HepG2 (cell line): Measurements from ENCODE around the gene VPS11. TPM values are rescaled to one million over a fixed set of nuclear protein-coding genes. Genes with fewer than 3 reads are reported as not detected.

Source experiments
- AHR ChIP-seq: IDR thresholded peaks from 2 replicates; pipeline ENCODE4 v1.6.1; 2018; ENCODE audit warnings: missing genetic modification reagents, missing compliant biosample characterization
- CAMTA2 ChIP-seq: sonication (generic); formaldehyde crosslinking; IDR thresholded peaks from 2 replicates; pipeline ENCODE4 v1.4.0; 2020; ENCODE audit warnings: mild to moderate bottlenecking, missing genetic modification reagents, borderline replicate concordance
- FOXP1 ChIP-seq, 2 experiments: fragments of 450-650 bp in 1 of 2; IDR thresholded peaks; 2 replicates each; pipeline ENCODE4 v1.6.1; 2017 to 2018; ENCODE audit warnings: antibody characterized with exemption in 1 of 2
- HDAC2 ChIP-seq: sonication (generic); formaldehyde crosslinking; IDR thresholded peaks from 2 replicates; pipeline ENCODE4 v1.4.0; 2020; ENCODE audit warnings: missing genetic modification reagents
- MBD4 ChIP-seq: IDR thresholded peaks from 2 replicates; pipeline ENCODE4 v1.6.1; 2012; ENCODE audit warnings: low read length, inconsistent platforms, borderline replicate concordance
- MED1 ChIP-seq: sonication (generic); formaldehyde crosslinking; IDR thresholded peaks from 2 replicates; pipeline ENCODE4 v1.4.0; 2020; ENCODE audit warnings: missing genetic modification reagents
- NFE2 ChIP-seq: sonication (generic); formaldehyde crosslinking; IDR thresholded peaks from 2 replicates; pipeline ENCODE4 v1.4.0; 2020; ENCODE audit warnings: missing genetic modification reagents
- SALL2 ChIP-seq: sonication (generic); formaldehyde crosslinking; IDR thresholded peaks from 2 replicates; pipeline ENCODE4 v1.8.1; 2023; ENCODE audit warnings: mild to moderate bottlenecking, missing genetic modification reagents, inconsistent platforms
- ZNF124 ChIP-seq: sonication (generic); formaldehyde crosslinking; IDR thresholded peaks from 2 replicates; pipeline ENCODE4 v1.4.0; 2020; ENCODE audit warnings: missing genetic modification reagents
- ZNF143 ChIP-seq: sonication (generic); formaldehyde crosslinking; IDR thresholded peaks from 2 replicates; pipeline ENCODE4 v1.4.0; 2020; ENCODE audit warnings: missing genetic modification reagents
- ZNF24 ChIP-seq: fragments of 450-650 bp; IDR thresholded peaks from 2 replicates; pipeline ENCODE4 v1.6.1; 2017; ENCODE audit warnings: antibody characterized with exemption, mild to moderate bottlenecking
- ZNF292 ChIP-seq: sonication (generic); formaldehyde crosslinking; IDR thresholded peaks from 2 replicates; pipeline ENCODE4 v1.8.1; 2022; ENCODE audit warnings: mild to moderate bottlenecking, low read depth, missing genetic modification reagents, borderline replicate concordance
- ZNF329 ChIP-seq: sonication (generic); formaldehyde crosslinking; IDR thresholded peaks from 2 replicates; pipeline ENCODE4 v1.9.0; 2021; ENCODE audit warnings: low read depth, mild to moderate bottlenecking, missing genetic modification reagents
- ZNF484 ChIP-seq: sonication (generic); formaldehyde crosslinking; IDR thresholded peaks from 2 replicates; pipeline ENCODE4 v1.5.1; 2020; ENCODE audit warnings: mild to moderate bottlenecking, low read depth, missing genetic modification reagents, borderline replicate concordance
- ZNF749 ChIP-seq: sonication (generic); formaldehyde crosslinking; IDR thresholded peaks from 2 replicates; pipeline ENCODE4 v1.8.0; 2022; ENCODE audit warnings: mild to moderate bottlenecking, missing genetic modification reagents, moderate library complexity, borderline replicate concordance
- polyA plus RNA-seq, 8 experiments: library from polyadenylated mRNA; depleted of rRNA in 3 of 8; stranded (reverse) in 7 of 8; unstranded in 1 of 8; fragments of >200 nt; fragmentation: Illumina TruSeq in 4 of 8; extraction: Trizol in 4 of 8; gene quantifications; 2 replicates each; pipeline versions ENCODE4 v1.2.1 to v1.2.3, GENCODE V29; 2011 to 2016; ENCODE audit warnings: low read depth in 4 of 8, missing spikeins in 1 of 8, mixed read lengths in 1 of 8; ENCODE audit not compliant: insufficient read depth in 1 of 8
- total RNA-seq, 5 experiments: library from RNA; depleted of rRNA; stranded (reverse); fragments of >200 nt; fragmentation: Illumina TruSeq; extraction: Trizol; gene quantifications; 2 replicates each; pipeline ENCODE4 v1.2.3, GENCODE V29; 2016; ENCODE audit warnings: low read depth in 1 of 5
- TF ChIP-seq, protein P1 (sequence below): sonication (generic); formaldehyde crosslinking; IDR thresholded peaks from 2 replicates; pipeline ENCODE4 v1.8.1; 2023; ENCODE audit warnings: mild to moderate bottlenecking, missing genetic modification reagents
- TF ChIP-seq, protein P2 (sequence below): sonication (generic); formaldehyde crosslinking; IDR thresholded peaks from 2 replicates; pipeline ENCODE4; 2020; ENCODE audit warnings: missing genetic modification reagents, mild to moderate bottlenecking, borderline replicate concordance
- TF ChIP-seq, protein P3 (sequence below): sonication (generic); formaldehyde crosslinking; conservative IDR thresholded peaks from 2 replicates; pipeline ENCODE4 v1.8.0; 2022; ENCODE audit warnings: mild to moderate bottlenecking, moderate library complexity, missing genetic modification reagents
- TF ChIP-seq, protein P4 (sequence below): sonication (generic); formaldehyde crosslinking; IDR thresholded peaks from 2 replicates; pipeline ENCODE4 v1.4.0; 2020; ENCODE audit warnings: missing genetic modification reagents, borderline replicate concordance

VPS11 gene
- total and polyA plus RNA-seq, 2 of the 13 experiments (the other 11 are each of a cell fraction or from before 2014, with no cell fraction given): 13.7 to 21.6 TPM

DNA sequence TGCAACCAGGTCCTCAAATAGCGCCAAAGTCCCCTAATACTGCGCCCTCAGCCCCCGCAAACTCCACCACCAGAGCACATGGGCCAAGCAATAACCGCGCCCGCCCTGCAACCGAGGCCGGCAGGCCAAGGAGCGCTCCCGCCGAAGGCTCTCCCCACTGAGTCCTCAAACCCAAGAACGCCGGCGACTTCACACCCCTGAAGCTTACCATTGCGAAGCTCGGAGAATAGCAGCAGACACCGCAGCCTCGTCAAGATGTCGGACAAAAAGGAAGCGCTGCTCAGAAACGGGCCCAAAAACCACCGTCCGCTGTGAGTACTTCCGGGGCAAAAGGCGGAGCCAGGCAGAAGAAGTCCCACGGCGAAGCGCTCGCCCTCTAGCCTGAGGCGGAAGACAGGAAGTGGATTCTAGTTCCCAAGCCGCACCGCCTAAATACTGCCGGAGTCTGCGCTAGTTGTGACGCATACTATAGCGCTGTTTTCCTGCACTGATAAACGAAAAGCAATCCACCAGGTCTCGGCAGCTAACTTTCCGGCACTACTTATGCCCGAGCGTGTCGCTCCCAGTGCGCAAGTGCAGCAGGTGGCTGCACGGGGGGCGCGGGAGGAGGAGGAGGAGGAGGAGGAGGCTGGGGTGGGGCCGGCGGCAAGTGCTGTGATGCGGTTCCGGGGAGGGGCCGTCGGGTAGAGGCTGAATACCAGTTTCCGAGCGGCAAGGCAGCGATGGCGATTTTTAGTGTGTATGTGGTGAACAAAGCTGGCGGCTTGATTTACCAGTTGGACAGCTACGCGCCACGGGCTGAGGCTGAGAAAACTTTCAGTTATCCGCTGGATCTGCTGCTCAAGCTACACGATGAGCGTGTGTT lies 49.3 kb upstream of the VPS11 start, which contains the start of the genes RPS25 and TRAPPC4 (continued):
- TF ChIP-seq, protein P1, sequence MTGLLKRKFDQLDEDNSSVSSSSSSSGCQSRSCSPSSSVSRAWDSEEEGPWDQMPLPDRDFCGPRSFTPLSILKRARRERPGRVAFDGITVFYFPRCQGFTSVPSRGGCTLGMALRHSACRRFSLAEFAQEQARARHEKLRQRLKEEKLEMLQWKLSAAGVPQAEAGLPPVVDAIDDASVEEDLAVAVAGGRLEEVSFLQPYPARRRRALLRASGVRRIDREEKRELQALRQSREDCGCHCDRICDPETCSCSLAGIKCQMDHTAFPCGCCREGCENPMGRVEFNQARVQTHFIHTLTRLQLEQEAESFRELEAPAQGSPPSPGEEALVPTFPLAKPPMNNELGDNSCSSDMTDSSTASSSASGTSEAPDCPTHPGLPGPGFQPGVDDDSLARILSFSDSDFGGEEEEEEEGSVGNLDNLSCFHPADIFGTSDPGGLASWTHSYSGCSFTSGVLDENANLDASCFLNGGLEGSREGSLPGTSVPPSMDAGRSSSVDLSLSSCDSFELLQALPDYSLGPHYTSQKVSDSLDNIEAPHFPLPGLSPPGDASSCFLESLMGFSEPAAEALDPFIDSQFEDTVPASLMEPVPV (CRISPR knock-in tag): no peak
- TF ChIP-seq, protein P2, sequence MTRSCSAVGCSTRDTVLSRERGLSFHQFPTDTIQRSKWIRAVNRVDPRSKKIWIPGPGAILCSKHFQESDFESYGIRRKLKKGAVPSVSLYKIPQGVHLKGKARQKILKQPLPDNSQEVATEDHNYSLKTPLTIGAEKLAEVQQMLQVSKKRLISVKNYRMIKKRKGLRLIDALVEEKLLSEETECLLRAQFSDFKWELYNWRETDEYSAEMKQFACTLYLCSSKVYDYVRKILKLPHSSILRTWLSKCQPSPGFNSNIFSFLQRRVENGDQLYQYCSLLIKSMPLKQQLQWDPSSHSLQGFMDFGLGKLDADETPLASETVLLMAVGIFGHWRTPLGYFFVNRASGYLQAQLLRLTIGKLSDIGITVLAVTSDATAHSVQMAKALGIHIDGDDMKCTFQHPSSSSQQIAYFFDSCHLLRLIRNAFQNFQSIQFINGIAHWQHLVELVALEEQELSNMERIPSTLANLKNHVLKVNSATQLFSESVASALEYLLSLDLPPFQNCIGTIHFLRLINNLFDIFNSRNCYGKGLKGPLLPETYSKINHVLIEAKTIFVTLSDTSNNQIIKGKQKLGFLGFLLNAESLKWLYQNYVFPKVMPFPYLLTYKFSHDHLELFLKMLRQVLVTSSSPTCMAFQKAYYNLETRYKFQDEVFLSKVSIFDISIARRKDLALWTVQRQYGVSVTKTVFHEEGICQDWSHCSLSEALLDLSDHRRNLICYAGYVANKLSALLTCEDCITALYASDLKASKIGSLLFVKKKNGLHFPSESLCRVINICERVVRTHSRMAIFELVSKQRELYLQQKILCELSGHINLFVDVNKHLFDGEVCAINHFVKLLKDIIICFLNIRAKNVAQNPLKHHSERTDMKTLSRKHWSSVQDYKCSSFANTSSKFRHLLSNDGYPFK (CRISPR knock-in tag): peak; percentile 97
- peak; percentile 82; the same call in 1 of the 2 replicates for TF ChIP-seq ZNF124 (CRISPR knock-in tag)
- no peak for TF ChIP-seq ZNF484 (CRISPR knock-in tag)
- TF ChIP-seq, protein P3, sequence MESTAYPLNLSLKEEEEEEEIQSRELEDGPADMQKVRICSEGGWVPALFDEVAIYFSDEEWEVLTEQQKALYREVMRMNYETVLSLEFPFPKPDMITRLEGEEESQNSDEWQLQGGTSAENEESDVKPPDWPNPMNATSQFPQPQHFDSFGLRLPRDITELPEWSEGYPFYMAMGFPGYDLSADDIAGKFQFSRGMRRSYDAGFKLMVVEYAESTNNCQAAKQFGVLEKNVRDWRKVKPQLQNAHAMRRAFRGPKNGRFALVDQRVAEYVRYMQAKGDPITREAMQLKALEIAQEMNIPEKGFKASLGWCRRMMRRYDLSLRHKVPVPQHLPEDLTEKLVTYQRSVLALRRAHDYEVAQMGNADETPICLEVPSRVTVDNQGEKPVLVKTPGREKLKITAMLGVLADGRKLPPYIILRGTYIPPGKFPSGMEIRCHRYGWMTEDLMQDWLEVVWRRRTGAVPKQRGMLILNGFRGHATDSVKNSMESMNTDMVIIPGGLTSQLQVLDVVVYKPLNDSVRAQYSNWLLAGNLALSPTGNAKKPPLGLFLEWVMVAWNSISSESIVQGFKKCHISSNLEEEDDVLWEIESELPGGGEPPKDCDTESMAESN (CRISPR knock-in tag): peak; percentile 79
- no peak for TF ChIP-seq AHR (CRISPR knock-in tag)
- TF ChIP-seq MED1 (CRISPR knock-in tag): peak; percentile 54; the same call in 1 of the 2 replicates
- no peak for TF ChIP-seq FOXP1 (IDR thresholded peaks at IDR 0.05)
- no peak for TF ChIP-seq FOXP1 (CRISPR knock-in tag; IDR thresholded peaks at IDR 0.05)
- peak; percentile 27; the same call in 1 of the 2 replicates for TF ChIP-seq ZNF329
- TF ChIP-seq, protein P4, sequence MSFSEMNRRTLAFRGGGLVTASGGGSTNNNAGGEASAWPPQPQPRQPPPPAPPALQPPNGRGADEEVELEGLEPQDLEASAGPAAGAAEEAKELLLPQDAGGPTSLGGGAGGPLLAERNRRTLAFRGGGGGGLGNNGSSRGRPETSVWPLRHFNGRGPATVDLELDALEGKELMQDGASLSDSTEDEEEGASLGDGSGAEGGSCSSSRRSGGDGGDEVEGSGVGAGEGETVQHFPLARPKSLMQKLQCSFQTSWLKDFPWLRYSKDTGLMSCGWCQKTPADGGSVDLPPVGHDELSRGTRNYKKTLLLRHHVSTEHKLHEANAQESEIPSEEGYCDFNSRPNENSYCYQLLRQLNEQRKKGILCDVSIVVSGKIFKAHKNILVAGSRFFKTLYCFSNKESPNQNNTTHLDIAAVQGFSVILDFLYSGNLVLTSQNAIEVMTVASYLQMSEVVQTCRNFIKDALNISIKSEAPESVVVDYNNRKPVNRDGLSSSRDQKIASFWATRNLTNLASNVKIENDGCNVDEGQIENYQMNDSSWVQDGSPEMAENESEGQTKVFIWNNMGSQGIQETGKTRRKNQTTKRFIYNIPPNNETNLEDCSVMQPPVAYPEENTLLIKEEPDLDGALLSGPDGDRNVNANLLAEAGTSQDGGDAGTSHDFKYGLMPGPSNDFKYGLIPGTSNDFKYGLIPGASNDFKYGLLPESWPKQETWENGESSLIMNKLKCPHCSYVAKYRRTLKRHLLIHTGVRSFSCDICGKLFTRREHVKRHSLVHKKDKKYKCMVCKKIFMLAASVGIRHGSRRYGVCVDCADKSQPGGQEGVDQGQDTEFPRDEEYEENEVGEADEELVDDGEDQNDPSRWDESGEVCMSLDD (CRISPR knock-in tag): no peak
- no peak for TF ChIP-seq ZNF292
- TF ChIP-seq CAMTA2: no peak; the same call in 1 of the 2 replicates
- peak; percentile 68; the same call in 1 of the 2 replicates for TF ChIP-seq SALL2 (CRISPR knock-in tag)
- TF ChIP-seq MBD4: no peak
- TF ChIP-seq ZNF24: no peak
- TF ChIP-seq ZNF749 (CRISPR knock-in tag): no peak; the same call in 1 of the 2 replicates
- no peak for TF ChIP-seq HDAC2 (CRISPR knock-in tag)
- peak; percentile 75 for TF ChIP-seq ZNF143 (CRISPR knock-in tag)
- no peak for TF ChIP-seq NFE2
